AG20443 (cell line): ENCODE measurements around the gene ST6GALNAC3.
"Not testable (repeated sequence)": the region's sequence is repeated elsewhere in the genome, so short reads cannot be mapped to it uniquely, and the experiment has no call there.

Experiments
- DNase-seq: peaks from one replicate; pipeline ENCODE4 v3.0.0; 2012; ENCODE audit warnings: low spot score, mixed read lengths

The ST6GALNAC3 gene

DNA sequence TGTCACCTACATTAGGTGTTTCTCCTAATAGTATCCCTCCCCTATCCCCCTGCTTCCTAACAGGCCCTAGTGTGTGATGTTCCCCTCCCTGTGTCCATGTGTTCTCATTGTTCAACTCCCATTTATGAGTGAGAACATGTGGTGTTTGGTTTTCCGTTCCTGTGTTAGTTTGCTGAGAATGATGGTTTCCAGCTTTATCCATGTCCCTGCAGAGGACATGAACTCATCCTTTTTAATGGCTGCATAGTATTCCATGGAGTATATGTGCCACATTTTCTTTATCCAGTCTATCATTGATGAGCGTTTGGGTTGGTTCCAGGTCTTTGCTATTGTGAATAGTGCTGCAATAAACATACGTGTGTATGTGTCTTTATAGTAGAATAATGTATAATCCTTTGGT is 267.3 kb downstream of the ST6GALNAC3 start:
- not testable (repeated sequence) for DNase-seq

DNA sequence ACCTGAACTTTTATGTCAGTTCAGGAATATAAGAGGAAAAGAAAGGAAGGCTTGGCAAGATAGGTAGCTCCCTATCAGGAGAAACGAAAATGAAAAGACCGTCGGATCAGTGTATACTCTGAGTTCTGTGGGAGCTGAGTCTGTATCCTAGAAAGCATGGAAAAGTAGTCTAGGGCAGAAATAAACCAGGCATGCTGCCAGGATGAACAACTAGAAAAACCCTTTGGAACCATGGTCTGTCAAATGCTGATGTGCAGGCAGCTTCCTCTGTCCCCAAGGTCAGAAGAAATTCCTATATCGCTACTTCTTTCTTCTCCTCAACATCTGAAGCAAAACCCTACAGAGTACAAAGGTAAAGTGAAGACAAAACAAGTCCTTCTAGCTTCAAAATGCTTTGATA is 268.8 kb downstream of the ST6GALNAC3 start:
- no peak for DNase-seq

DNA sequence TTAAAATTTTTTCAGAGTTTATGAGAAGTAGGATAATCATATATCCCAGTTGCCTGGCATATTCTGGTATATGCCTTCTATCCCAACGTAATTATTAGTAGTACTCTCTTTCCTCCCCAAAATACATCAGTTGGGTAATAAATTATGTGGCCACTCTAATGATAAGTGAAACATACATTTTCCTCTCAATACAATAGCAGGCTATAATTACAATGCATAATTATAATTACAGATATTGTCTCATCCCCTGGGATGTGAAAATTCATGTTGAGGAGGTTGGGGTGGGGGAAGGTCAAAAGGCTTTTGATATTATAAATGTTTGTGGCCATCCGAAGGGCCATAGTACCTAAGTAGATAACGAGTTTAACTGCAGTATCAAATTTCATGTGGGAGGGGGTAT is 277.1 kb downstream of the ST6GALNAC3 start:
- DNase-seq, result no peak

DNA sequence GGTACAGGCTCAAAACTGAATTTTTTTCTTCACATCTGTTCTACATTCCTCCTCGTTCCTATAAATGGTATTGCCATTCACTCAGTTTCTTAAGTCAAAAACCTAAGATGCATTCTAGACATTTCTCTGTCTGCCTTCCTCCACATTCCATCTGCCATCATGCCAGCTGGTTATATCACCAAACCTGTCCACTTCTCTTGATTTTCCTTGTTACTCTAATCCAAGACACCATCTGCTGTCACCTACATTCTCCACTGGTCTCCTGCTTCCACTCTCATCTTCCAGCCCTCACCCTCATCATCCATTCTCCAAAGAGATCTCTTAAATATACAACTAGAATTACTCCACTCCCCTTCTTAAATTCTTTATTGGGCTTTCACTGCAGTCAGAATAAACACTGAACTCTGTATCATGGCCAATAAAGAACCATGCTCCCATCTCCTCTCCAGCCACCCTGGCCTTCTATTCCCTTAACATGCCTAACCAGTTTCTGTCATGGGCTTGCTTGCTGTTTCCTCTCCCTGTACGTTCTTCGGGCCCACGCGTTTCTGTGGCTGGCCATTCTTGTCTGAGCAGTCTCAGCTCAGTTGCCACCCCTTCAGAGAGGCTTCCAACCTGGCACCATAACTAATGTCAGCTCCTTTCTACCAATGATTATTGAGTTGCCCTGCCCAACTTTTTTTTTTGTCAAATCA is 278.3 kb downstream of the ST6GALNAC3 start:
- DNase-seq, result no peak

DNA sequence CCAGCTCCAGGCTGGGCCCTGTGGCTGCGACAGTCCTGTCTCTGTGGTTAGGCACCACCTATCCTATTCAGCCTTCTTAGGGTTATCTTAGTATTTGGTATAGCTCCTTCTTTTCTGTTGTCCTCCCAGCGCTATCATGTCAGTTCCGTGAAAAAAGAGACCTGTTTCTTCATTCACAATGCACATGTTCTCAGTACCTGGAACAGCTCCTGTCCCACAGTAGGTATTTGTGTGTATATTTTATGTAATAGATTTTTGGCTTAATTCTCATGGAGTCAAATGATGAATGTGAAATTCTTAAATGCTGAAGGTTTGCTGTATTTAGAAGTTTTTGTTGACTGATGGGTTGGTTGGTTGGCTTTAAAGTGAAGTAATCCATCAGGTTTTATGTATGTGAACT is 279.7 kb downstream of the ST6GALNAC3 start:
- DNase-seq, result no peak

DNA sequence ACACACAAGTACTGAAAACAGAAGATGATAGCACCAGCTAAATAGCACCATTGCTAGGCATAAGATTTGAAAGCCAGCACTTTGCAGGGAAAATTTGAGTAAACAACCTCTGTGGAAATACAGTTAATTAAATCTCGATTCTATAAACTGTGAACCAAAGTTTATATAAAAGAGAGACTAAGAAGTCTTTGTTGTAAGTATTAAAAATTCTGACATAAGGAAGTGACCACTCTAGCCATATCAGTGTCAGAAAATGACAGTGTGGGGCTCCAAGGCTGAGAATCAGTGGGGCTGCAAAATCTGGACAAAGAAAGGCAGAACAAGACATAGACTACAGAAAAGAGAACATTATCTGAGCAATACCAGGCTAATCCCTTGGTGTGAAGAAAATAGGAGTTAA is 292.2 kb downstream of the ST6GALNAC3 start:
- DNase-seq, result no peak

DNA sequence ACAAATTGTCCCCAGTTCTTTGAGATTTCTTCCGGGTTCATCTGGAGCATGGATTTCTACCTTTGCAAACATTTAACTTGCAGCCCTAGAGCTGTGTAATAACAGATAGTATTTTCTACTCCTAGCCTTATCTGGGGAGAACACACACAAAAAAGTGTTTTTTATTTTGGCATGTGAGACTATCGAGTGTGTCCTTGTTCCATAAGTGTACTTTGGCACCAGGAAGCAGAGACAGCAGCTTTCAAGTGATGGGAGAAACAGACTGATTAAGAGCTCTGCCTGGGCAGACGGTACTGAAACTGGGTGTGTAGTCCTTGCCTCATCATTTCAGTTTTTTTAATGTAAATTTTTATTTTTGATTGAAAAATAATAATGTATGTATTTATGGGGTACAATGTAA is 297.4 kb downstream of the ST6GALNAC3 start:
- no peak for DNase-seq

DNA sequence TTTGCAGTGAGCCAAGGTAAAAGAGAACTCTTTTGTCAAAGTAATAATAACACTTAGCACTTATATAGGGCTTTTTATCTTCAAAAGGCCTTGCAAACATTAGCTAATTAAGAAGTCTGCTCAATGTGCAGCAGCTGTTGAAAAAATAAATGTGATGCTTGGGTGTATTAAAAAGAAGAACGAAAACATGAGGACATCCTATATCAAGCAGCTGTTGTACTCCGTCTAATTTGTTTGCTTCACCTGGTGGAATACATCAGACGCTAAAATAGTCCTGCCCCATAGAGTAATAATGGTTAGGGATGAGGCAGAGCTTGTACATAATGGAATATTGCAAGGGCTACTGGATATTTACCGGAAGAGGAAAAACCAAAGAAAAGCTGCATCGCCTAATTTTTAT is 299.5 kb downstream of the ST6GALNAC3 start:
- DNase-seq, result no peak

DNA sequence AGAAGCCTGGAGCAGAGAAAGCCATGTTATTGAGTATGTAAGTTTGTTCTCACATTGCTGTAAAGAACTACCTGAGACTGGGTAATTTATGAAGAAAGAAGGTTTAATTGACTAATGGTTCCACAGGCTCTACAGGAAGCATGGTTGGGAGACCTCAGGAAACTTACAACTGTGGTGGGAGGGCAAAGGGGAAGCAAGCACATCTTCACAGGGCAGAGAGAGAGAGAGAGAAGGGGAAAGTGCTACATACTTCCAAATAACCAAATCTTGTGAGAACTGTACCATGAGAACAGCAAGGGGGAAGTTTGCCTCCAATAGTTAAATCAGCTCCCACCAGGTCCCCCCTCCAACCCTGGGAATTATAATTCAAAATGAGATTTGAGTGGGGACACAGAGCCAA is 302.7 kb downstream of the ST6GALNAC3 start:
- no peak for DNase-seq

DNA sequence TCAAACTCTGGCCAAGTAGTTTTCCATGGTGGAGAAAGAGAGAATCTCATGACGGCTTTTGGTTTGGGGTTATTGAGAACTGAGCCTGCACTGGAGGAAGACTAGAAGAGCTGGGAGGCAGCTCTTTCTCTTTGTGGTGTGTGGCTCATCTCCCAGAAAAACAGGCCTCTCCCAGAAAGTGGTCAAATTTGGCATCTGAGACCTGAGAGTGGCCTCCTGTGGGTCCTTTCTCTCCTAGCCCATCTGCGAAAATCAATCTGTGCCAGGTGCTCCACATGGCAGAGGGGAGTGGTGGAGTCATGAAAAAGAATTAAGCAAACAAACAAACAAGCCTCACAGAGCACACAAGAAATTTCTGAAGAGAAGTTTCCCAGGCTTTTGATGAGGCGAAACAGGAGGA is 305.0 kb downstream of the ST6GALNAC3 start:
- DNase-seq, result peak; percentile 8

DNA sequence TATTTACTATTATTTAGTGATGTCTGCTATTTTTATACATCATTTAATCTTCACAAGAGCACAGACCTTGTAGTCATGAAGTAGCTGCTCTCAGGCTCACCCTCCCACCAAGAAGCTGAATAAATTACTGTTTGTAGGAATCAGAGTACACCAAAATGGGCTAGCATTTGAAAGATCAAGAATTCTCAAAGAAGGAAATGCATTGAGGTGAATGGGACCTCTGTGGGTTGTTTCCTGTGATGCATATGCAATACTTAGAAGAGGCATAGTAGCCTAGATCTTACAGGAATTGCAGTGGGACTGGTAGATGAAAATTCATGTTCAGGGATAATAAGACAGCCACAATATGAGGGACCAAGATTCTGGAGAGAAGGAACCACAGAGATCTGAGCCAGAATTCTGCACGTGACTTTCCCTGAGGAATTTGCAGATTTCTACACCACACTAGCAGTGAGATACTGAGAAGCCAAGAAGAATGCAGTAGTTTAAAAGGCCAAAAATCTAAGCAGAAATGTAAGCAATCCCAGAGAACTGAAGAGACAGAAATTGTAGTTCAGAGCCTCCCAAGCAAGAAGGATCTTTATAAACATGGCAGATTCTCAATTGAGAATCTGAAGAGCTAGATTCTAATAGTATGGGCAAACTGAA is 307.0 kb downstream of the ST6GALNAC3 start:
- peak; percentile 21 for DNase-seq

DNA sequence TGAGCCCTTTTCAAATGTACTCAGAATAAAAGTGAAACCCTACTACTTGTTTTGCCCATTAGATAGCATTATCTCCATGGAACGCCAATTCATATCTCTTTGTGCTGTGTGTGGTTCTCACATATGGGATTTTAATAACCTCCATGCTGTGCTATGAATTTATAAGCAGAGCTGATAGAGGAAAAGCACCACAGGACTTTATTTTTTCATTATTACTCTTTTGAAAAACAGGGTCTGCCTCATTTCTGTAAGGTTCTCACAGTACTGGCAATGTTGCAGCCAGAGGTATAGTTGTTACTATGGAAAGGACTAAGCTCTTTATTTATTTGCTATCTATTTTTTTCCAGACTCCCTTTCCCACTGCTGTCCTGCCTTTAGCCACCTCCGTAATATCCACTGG is 313.7 kb downstream of the ST6GALNAC3 start:
- no peak for DNase-seq

DNA sequence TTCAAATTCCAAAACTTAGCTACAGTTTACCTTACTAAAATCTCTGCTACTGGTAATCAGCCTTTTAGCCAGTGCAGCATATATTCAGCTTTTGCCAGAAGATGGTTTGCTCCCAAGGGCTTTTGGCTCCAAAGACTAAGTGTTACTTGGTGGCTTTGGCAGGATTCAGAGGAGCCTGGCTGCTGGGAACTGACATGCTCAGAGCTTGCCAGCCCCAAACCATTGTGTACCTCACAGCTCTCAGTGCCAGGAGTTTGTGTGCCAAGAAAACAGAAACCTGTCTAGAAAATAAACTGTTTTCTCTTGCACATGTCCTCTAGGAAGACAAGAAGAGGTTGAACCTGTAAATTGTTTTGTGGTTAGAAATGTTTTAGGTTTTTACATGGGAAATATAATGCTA is 315.9 kb downstream of the ST6GALNAC3 start:
- no peak for DNase-seq

DNA sequence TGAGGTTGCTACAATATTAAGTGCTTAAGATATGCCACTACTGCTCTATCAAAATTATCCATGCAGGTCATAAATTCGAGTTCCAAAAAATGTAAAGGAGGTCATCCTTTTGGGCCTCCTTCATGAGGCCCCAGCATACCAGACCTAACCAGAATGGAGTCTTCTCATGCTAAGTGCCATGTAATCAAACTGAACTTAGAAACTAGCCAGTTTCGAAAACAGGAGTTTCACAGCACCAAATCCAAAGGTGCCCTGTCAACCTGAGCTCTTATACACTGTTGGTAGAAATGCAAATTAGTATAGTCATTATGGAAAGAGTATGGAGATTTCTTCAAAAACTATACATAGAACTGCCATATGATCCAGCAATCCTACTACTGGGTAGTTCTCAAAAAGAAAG is 320.5 kb downstream of the ST6GALNAC3 start:
- no peak for DNase-seq

DNA sequence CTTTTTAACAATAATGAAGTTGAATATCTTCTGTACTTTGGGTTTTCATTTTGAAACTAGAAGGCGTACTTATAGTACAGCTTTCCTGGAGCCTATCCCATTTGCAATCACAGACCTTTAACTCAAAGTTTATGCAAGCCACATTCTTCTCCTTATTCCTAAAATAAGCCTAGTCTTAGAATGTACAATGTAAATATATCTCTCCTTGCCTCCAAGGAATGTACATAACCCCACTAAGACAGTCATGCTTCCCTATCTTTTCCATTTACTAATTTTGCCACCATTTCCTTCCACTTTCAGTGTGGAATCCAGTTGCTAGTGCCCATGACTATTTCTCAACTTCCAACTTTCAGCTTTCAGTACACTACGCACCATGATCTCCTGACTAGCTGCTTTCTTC is 327.6 kb downstream of the ST6GALNAC3 start:
- DNase-seq, result no peak

DNA sequence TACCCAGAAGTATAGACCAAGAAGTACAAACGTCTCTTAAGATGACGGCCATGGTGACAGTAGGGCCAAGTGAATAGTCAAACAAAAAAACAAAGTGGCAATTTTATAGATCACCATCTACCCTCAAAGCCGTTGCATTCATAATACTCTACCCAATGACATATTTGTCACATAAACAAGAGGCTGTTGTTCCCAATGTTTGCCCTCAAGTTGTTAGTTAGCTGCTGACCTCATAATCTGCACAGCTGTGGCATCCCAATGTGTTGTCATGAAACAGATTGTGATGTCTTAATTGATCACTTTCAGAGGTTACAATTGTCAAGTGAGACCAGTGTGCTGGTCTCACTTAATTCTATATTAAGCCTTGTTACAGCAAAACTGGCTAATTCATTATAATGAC is 333.8 kb downstream of the ST6GALNAC3 start:
- DNase-seq, result no peak

DNA sequence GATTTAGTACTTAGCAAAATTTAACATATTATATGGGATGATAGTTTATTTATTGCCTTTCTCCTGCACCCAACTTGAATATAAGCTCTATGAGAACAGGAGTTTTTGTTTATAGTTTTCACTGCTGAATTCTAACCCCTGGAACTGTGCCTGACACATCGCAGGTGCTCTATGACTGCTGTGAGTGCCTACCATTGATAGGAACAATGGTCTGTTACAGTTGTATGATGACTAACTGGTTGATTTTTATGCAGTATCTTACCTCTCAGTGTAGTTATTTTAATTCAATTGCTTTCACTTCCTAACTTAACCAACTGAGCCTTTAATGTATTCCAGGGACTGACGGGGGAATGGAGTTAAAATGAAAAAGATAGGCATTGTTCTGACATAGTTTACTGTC is 336.0 kb downstream of the ST6GALNAC3 start:
- DNase-seq, result no peak

DNA sequence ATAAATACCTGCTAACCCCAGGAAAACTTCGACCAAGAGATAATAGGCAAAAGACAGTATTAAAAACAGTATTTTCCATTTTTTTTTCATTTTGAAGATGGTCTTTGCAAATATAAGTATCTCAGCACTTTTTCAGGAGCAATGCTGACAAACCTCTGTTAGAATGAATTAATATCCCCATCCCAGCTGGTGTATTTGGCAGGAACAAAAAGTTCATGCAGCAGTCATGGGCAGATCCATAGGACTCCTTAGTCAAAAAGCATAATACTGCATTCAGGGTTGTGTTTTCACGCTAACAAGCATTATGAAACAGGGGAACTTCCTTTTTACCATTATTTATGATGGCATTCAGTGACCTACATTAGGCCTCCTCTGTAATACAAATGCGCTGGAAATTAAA is 344.0 kb downstream of the ST6GALNAC3 start:
- no peak for DNase-seq

DNA sequence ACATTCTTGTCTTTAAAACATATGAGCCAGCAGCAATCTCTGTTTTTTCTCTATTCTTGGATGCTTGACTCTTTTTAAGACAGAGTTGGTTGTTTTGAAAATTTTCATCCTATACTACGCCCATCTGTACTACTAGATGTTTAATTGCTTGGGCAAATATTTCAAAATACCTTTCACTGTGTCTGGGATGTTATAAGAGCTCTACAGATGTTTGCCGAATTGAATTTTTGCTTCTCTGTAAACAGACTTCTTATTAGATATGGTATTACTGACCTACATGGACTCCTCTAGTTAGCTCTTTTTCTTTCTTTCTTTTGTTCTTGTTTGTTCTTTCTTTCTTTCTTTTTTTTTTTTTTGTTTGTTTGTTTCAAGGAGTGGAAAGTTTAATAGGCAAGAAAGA is 345.1 kb downstream of the ST6GALNAC3 start:
- DNase-seq, result no peak

DNA sequence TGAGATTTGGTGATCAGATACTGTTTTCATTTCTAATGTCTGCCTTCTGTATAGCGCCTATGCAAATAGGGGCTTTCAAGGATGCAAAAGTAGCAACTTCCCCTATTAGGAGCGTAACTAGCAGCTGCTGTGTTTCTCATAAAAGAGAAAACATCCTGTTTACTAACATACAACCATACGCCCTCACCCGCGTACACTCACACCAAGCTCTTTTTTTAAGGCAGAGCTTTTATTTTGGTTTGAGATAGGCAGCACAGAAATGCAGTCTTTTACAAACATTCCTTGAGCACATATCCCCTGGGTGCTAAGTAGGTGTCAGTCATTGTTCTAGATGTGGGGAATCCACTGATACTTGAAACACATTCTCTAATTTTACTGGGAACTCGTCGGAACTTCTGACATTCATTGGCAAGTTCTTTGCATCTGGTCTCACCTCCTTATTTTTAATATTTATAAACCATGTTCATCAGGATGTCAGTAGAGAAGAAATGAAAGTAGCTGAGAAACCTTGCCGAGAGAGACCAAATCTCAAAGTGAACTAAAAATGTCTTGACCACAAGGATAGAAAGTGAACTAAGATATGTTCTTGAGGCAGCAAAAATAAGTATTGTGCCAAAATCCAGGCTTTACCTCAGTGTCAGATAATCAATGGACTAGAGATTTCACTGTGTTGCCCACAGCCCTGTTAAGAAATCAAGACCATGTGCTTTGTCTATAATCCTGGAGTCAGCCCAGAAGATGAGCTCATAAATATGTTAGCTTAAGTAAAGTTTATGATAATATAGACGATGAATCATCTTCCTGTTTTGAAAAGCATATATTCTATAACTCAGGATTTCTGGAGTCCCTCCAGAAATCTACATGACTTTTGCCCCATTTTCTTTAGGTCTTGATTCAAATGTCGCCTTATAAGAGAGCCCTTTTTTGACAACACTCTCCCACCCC is 350.9 kb downstream of the ST6GALNAC3 start:
- DNase-seq, result no peak

DNA sequence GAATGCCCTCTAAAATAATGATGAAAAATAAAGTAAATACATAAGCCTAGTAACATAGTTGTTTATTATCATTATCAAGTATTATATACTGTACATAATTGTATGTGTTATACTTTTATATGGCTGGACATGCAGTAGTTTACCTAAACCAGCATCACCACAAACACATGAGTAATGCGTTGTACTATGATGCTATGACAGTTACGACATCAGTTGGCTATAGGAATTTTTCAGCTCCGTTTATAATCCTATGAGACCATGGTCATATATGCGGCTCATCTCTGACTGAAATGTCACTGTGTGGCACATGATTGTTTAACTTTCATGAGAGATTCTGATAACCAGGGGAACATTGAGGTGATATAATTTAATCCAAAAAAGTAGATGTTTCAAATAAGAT is 352.1 kb downstream of the ST6GALNAC3 start:
- DNase-seq, result no peak

DNA sequence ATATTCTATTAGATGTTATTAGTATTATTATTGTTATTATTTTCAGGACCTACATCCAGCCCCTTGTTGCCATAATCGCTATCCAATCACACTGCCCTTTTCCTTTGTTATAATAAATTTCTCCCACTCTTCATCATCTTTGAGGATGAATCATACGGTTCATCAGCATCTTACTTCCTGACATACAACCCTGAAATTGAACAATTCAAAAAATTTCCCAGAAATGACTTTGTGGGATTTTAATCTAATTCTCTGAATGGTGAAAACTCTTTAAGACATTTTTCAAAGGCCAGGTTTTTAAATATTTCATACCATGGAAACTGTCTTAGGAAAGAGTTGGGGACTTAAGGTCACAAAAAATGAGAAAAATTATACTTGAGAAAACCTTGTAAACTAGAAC is 353.5 kb downstream of the ST6GALNAC3 start:
- no peak for DNase-seq

DNA sequence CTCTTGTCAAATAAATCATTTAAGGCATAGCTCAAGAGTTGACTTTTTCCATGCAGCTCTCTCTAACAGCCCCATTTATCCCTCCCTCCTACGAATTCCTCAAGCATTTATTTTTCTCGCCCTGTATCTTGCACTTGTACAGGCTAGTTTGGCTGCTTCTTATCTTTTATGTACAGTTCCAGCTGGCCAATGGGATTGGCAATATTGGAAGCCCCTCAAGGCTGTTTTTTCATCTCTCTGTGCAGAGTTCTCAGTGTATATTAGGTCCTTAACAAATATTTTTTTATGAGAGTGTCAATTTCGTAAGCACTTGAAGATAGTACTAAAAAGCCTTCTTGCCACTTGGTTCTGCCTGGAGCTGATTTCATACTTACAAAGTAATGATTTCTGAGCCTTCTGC is 356.0 kb downstream of the ST6GALNAC3 start:
- no peak for DNase-seq
